Osteoblast (primary cell): ENCODE measurements around the gene ELMO2. TPM values are rescaled to one million over a fixed set of nuclear protein-coding genes. Genes with fewer than 3 reads are reported as not detected.

Source experiments
- DNase-seq: peaks from one replicate; pipeline ENCODE4 v3.0.0; 2011; ENCODE audit warnings: low spot score, mixed read lengths; ENCODE audit not compliant: insufficient read length; ENCODE audit errors: missing footprints
- H2AFZ ChIP-seq: 2 replicates; pipeline ENCODE4 v1.6.0; 2011; ENCODE audit warnings: mild to moderate bottlenecking, low read length
- H3K27ac ChIP-seq: 2 replicates; pipeline ENCODE4 v1.5.1; 2011; ENCODE audit warnings: mild to moderate bottlenecking, low read depth, low read length, moderate library complexity
- H3K27me3 ChIP-seq: 2 replicates; pipeline ENCODE4 v1.6.0; 2012; ENCODE audit warnings: mild to moderate bottlenecking, control low read depth, inconsistent platforms, low read length, moderate library complexity; ENCODE audit not compliant: insufficient read depth
- H3K36me3 ChIP-seq: 2 replicates; pipeline ENCODE4 v1.5.1; 2011; ENCODE audit warnings: mild to moderate bottlenecking, low read length, control low read depth, moderate library complexity; ENCODE audit not compliant: insufficient read depth
- H3K4me1 ChIP-seq: 2 replicates; pipeline ENCODE4 v1.5.1; 2011; ENCODE audit warnings: mild to moderate bottlenecking, low read length, control low read depth, moderate library complexity; ENCODE audit not compliant: insufficient read depth
- H3K4me2 ChIP-seq: 2 replicates; pipeline ENCODE4 v1.6.0; 2011; ENCODE audit warnings: mild to moderate bottlenecking, low read length; ENCODE audit not compliant: insufficient read depth
- H3K4me3 ChIP-seq: fragments of 200-600 bp; sonication (generic); 3 replicates; pipeline ENCODE4 v1.5.1; 2012; ENCODE audit warnings: mild to moderate bottlenecking, low read length, inconsistent platforms; ENCODE audit not compliant: insufficient read depth
- H3K79me2 ChIP-seq: 2 replicates; pipeline ENCODE4 v1.6.0; 2012; ENCODE audit warnings: mild to moderate bottlenecking, low read length, control low read depth, inconsistent platforms; ENCODE audit not compliant: insufficient read depth
- H3K9me3 ChIP-seq: 2 replicates; pipeline ENCODE4 v1.5.1; 2011; ENCODE audit warnings: low read depth, low read length, control low read depth
- H4K20me1 ChIP-seq: 2 replicates; pipeline ENCODE4 v1.6.0; 2012; ENCODE audit warnings: mild to moderate bottlenecking, low read length, control low read depth; ENCODE audit not compliant: insufficient read depth
- CTCF ChIP-seq: IDR thresholded peaks from 2 replicates; pipeline ENCODE4 v1.5.1; 2011; ENCODE audit warnings: mild to moderate bottlenecking, low read depth, low read length, moderate library complexity; ENCODE audit errors: extremely low read depth
- total RNA-seq: library from RNA; depleted of rRNA; stranded (reverse); fragments of >200 nt; gene quantifications from 2 replicates; pipeline ENCODE4 v1.2.3, GENCODE V29; 2012

Gene ELMO2
- total RNA-seq, 1 donor: 46.7 TPM

GRCh38 chr20:46359233-46359751, 47.1 kb downstream of the ELMO2 start:
- no peak for TF ChIP-seq CTCF

GRCh38 chr20:46358346-46359058, 47.9 kb downstream of the ELMO2 start:
- H3K27me3 ChIP-seq: no peaks in the 10 kb centered on the region
- H2AFZ ChIP-seq: no peak overlapping the region
- peaks cover 16% of the 10 kb centered on the region for H3K4me1 ChIP-seq
- no peak overlapping the region for H3K4me2 ChIP-seq
- H3K27ac ChIP-seq: no peak overlapping the region
- no peaks in the 10 kb centered on the region for H3K9me3 ChIP-seq
- H3K79me2 ChIP-seq: peaks cover 53% of the 10 kb centered on the region
- DNase-seq: peak; percentile 43
- TF ChIP-seq CTCF: no peak
- H3K4me3 ChIP-seq: no peak overlapping the region
- H4K20me1 ChIP-seq: peaks cover 44% of the 10 kb centered on the region
- H3K36me3 ChIP-seq: peaks cover 22% of the 10 kb centered on the region

More at GRCh38 chr20:46359233-46359751, 47.1 kb downstream of the ELMO2 start:
- Histone ChIP-seq H3K4me1 (peaks cover 18% of the 10 kb centered on the region), H3K4me3 (no peak overlapping the region), H2AFZ (no peak overlapping the region), H3K36me3 (peaks cover 22% of the 10 kb centered on the region), H3K79me2 (peaks cover 60% of the 10 kb centered on the region), H3K4me2 (peak overlapping the region; percentile 10), H4K20me1 (peaks cover 46% of the 10 kb centered on the region), H3K27ac (peak overlapping the region; percentile 13), H3K27me3 (no peaks in the 10 kb centered on the region), H3K9me3 (no peaks in the 10 kb centered on the region)
- DNase-seq: peak; percentile 82

GRCh38 chr20:46357030-46357514, 49.3 kb downstream of the ELMO2 start:
- no peaks in the 10 kb centered on the region for H3K9me3 ChIP-seq
- H2AFZ ChIP-seq: no peak overlapping the region
- H3K4me1 ChIP-seq: peaks cover 6% of the 10 kb centered on the region
- peaks cover 38% of the 10 kb centered on the region for H3K79me2 ChIP-seq
- peaks cover 36% of the 10 kb centered on the region for H4K20me1 ChIP-seq
- H3K36me3 ChIP-seq: peaks cover 16% of the 10 kb centered on the region
- H3K27me3 ChIP-seq: no peaks in the 10 kb centered on the region
- H3K27ac ChIP-seq: no peak overlapping the region
- H3K4me2 ChIP-seq: peak overlapping the region; percentile 18
- no peak overlapping the region for H3K4me3 ChIP-seq
- DNase-seq: peak; percentile 90
- no peak for TF ChIP-seq CTCF
